ENCODE data around the gene PCOLCE2.

Gene PCOLCE2

DNA sequence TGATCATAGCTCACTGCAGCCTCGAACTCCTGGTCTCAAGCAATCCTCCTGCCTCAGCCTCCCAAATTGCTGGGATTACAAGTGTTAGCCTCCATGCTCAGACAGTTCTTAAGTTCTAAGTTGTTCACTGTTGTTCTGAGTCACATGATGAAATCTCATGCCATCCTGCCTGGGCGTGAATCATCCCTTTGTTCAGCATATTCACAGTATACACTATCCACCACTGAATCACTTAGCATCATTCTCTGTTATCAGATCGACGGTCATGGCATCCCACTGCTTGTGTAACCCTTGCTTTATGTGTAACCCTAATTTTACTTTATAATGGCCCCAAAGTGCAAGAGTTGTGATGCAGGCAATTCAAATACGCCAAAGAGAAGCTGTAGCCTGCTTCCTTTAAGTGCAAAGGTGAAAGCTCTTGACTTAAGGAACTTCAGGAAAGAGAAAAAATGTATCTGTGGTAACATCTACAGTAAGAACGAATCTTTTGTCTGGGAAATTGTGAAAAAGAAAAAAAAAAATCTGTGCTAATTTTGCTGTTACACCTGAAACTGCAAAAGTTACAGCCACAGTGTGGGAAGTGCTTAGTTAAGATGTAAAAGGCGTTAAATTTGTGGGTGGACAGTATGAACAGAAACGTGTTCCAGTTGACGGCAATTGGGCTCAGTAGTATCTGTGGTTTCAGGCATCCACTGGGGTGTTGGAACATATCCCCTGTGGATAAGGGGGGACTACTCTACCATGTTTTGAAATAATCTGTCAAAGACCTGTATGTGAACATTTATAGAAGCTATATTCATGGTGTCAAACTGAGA lies 80.6 kb downstream of the PCOLCE2 start:
- no peak for DNase-seq (ENCODE audit: low spot score)

DNA sequence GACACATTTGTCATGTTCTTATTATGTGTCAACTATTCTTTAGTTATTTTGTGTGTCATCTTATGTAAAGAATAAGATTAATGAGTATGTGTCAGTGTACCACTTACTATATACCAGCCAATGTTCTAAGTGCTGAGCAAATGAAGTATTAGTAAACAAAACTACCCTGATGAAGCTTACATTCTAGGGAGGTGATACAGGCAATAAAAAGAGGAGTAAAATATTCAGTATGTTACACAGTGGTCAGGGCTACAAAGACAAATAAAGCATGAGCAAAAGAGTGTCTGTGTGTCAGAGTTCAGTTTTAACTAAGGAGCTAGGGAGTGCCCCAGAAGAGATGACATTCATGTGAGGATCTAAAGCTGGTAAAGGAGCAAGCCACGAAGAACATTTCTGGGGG lies 86.0 kb downstream of the PCOLCE2 start:
- DNase-seq (ENCODE audit: low spot score), result no peak

DNA sequence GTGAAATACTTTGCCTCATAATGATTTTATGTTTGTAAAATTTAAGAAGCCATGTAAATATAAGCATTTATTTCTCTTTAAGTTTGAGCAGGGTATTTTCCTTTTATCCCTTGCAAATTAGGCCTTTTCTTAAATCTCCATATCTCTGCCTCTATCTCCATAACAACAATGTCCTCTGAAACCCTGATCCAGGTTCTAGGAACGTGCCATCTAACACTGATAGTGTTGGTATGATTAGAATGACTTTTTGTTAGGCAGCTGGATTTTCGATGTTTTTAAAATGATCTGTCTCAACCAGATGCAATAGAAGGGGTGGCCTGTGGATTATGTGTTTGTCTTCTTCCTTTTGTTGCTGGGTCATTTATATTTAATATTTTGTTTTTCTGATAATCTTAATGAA lies 87.1 kb downstream of the PCOLCE2 start:
- no peak for DNase-seq (ENCODE audit: low spot score)

- no peak for DNase-seq (ENCODE audit: low spot score)
Measured at GRCh38 chr3:142796823-142797222, 92.1 kb downstream of the PCOLCE2 start.

GRCh38 chr3:142795332-142795731 lies 93.6 kb downstream of the PCOLCE2 start:
- no peak for DNase-seq (ENCODE audit: low spot score)

- DNase-seq (ENCODE audit: low spot score), result no peak
Measured at GRCh38 chr3:142794508-142794907, 94.4 kb downstream of the PCOLCE2 start.

DNA sequence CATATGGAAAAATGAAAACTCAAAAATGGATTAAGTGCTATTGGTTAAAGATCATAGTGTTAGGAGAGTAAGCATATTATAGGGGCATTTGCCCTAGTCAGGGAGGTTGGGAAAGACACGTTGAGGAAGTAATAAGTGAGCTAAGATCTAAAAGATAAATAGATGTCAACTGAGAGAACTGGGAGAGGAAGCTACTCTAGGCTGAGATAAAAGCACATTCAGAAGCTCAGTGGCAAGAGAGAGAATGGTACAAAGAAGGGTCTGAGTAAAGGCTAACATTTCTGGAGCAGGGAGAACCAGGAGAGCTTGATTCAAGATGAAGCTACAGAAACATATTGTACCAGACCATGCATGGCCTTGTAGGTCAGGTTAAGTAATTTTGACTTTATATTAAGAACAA lies 101.2 kb downstream of the PCOLCE2 start:
- no peak for DNase-seq (ENCODE audit: low spot score)

DNA sequence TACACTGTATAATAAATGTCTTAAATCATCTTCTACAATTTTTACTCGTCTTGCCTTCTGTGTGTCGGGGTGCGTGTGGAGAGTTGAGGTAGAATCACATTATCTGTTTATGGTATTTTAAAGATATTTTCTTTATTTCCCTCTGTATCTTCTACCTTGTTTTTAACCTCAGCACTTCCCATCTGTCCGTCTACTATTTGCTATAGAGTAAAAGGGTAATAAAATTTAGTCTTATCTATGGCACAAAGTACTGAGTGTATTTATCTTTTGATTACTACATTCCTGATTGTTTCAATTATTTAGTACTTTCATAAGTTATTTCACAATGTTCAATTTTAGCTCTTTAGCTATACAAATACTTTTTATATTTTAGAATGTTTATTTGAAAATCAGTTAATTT lies 102.9 kb downstream of the PCOLCE2 start:
- DNase-seq (ENCODE audit: low spot score), result no peak

- DNase-seq (ENCODE audit: low spot score), result no peak
Measured at GRCh38 chr3:142784228-142784627, 104.7 kb downstream of the PCOLCE2 start.

DNA sequence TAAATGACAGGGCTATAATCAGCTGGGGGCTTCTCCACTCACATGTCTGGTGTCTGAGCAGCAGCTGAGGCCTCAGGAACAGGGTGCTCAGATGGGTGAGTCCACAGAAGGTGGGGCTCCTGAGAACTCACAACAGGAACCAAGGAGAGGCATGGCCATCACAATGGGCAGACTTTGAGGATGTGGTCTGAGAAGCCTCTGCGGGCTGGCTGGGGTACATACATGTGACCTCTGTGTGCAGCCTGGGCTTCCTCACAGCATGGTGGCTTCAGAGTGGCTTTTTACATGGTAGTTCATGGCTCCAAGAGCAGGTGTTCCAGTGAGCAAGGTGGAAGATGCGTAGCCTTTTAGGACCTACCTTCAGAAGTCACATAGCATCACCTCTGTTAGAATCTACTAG lies 106.3 kb downstream of the PCOLCE2 start:
- DNase-seq (ENCODE audit: low spot score), result no peak

DNA sequence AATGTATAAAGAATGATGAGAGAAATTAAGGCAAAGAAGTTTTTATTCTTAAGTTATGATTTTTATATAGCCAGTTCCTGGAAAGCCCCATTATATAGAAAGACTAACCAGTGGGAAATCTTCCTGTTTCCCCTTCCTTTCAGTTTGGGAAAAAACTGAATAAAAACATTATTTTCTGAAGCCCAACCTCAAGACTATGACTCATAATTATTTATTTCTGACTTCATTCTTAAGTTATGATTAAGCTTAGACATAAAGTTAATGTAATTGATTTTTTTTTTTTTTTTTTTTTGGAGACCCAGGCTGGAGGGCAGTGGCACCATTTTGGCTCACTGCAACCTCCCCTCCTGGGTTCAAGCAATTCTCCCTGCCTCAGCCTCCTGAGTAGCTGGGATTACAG lies 109.3 kb downstream of the PCOLCE2 start:
- DNase-seq (ENCODE audit: low spot score), result no peak

DNA sequence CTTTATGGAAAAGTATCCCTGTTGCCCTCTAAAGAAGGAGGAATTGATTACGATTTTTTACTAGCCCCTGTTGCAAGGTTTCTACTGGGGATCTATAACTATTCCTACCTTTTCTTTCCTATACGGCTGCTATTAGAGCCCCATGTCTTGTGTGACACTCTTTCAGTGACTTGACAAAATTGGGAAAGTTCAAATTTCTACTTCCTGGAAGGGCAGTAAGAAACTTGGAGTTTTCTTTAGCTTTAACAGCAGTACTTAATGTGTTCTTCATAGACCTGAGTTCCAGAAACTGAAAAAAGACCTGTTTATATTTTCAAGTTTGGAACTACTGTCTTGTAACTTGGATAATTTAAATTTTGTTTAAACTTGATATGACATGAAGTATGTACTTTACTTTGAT lies 110.3 kb downstream of the PCOLCE2 start:
- DNase-seq (ENCODE audit: low spot score), result no peak

GRCh38 chr3:142777927-142778326 lies 111.0 kb downstream of the PCOLCE2 start:
- no peak for DNase-seq (ENCODE audit: low spot score)

DNA sequence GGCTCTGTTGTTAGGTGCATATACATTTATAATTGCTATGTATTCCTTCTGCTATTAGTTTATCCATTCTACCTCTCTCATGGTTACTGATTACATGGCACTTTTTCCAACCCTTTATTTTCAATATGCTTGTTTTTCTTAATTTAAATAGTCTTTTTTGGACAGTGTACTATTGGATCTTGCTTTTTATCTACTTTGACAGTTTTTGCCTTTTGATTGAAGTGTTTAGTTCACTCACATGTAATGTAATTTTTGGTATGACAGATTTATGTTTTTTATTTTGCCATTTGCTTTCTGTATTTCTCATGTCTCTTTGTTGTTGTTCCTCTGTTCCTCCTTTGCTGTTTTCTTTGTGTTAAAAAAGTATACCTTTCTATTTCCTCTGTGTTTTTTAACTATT lies 120.5 kb downstream of the PCOLCE2 start:
- DNase-seq (ENCODE audit: low spot score), result no peak
